Measurements from ENCODE around the gene FBXL3. TPM values are rescaled to one million over a fixed set of nuclear protein-coding genes. Genes with fewer than 3 reads are reported as not detected.

The FBXL3 gene
- total and polyA plus RNA-seq, 2 of the 13 experiments (the other 11 are each of a cell fraction or from before 2014, with no cell fraction given): 11.5 to 18.5 TPM

DNA sequence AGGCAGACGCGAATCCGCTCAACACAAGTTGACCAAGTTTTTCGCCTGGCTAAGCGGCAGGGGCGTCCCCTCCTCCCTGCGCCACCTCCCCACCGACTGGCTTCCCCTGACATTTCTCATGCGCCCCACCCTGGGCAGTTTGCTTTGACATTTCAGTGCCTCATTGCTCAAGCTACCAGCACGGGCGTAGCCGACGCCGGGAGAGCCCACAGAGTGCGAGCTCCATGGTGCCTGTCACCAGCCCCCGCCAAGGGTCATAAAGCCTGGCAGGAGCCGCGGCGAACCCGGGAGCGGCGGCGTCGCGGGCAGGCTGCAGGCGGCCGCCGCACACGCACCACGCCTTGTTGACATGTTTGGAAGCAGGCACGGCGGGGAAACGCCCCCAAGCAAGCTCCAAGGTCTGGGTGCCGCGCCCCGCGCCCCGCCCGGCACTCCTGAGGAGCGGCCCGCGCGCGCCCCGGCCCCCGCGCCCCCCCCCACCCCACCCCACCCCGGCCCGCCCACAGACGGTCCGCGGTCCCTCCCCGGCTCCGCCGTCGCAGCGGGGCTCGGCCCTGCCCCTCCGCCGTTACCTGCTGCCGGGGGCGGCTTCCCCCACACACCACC, 601 bp downstream of the FBXL3 start (continued):
- TF ChIP-seq, protein P1, sequence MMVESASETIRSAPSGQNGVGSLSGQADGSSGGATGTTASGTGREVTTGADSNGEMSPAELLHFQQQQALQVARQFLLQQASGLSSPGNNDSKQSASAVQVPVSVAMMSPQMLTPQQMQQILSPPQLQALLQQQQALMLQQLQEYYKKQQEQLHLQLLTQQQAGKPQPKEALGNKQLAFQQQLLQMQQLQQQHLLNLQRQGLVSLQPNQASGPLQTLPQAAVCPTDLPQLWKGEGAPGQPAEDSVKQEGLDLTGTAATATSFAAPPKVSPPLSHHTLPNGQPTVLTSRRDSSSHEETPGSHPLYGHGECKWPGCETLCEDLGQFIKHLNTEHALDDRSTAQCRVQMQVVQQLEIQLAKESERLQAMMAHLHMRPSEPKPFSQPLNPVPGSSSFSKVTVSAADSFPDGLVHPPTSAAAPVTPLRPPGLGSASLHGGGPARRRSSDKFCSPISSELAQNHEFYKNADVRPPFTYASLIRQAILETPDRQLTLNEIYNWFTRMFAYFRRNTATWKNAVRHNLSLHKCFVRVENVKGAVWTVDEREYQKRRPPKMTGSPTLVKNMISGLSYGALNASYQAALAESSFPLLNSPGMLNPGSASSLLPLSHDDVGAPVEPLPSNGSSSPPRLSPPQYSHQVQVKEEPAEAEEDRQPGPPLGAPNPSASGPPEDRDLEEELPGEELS (CRISPR knock-in tag; IDR thresholded peaks at IDR 0.05): 0 out of 2 replicates have a peak, but pooled peaks have one; percentile 35
- TF ChIP-seq, protein P2, sequence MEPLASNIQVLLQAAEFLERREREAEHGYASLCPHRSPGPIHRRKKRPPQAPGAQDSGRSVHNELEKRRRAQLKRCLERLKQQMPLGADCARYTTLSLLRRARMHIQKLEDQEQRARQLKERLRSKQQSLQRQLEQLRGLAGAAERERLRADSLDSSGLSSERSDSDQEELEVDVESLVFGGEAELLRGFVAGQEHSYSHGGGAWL (CRISPR knock-in tag; IDR thresholded peaks at IDR 0.05): no peak
- TF ChIP-seq, protein P3, sequence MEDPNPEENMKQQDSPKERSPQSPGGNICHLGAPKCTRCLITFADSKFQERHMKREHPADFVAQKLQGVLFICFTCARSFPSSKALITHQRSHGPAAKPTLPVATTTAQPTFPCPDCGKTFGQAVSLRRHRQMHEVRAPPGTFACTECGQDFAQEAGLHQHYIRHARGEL (CRISPR knock-in tag; IDR thresholded peaks at IDR 0.05): no peak
- TF ChIP-seq SMC3 (IDR thresholded peaks at IDR 0.05; ENCODE audit: low read length) (no peak), ZSCAN29 (CRISPR knock-in tag; conservative IDR thresholded peaks at IDR 0.05) (no peak), THAP11 (CRISPR knock-in tag; IDR thresholded peaks at IDR 0.05) (no peak), ZNF441 (CRISPR knock-in tag; IDR thresholded peaks at IDR 0.05; ENCODE audit: borderline replicate concordance) (peak; percentile 22; the same call in 1 of the 2 replicates), ARNT2 (CRISPR knock-in tag; IDR thresholded peaks at IDR 0.05; ENCODE audit: low read depth) (peak; percentile 19; the same call in 1 of the 2 replicates), ELF1 (CRISPR knock-in tag; IDR thresholded peaks at IDR 0.05) (no peak), MAFG (CRISPR knock-in tag; IDR thresholded peaks at IDR 0.05) (no peak), TAF1 (CRISPR knock-in tag; IDR thresholded peaks at IDR 0.05) (no peak), ZNF264 (CRISPR knock-in tag; IDR thresholded peaks at IDR 0.05) (no peak), PAF1 (CRISPR knock-in tag; IDR thresholded peaks at IDR 0.05) (no peak), AGO2 (optimal IDR thresholded peaks at IDR 0.05; ENCODE audit: low read depth, low read length) (peak; percentile 51), HOXD1 (CRISPR knock-in tag; IDR thresholded peaks at IDR 0.05) (0 out of 2 replicates have a peak, but pooled peaks have one; percentile 35), ASH2L (IDR thresholded peaks at IDR 0.05; ENCODE audit: insufficient read length, low read depth, low read length) (peak; percentile 31), ZNF20 (CRISPR knock-in tag; IDR thresholded peaks at IDR 0.05) (no peak), HNRNPL (IDR thresholded peaks at IDR 0.05; ENCODE audit: low read depth, low read length) (0 out of 2 replicates have a peak, but pooled peaks have one; percentile 29), ZNF343 (CRISPR knock-in tag; IDR thresholded peaks at IDR 0.05) (no peak)
- TF ChIP-seq, protein P4, sequence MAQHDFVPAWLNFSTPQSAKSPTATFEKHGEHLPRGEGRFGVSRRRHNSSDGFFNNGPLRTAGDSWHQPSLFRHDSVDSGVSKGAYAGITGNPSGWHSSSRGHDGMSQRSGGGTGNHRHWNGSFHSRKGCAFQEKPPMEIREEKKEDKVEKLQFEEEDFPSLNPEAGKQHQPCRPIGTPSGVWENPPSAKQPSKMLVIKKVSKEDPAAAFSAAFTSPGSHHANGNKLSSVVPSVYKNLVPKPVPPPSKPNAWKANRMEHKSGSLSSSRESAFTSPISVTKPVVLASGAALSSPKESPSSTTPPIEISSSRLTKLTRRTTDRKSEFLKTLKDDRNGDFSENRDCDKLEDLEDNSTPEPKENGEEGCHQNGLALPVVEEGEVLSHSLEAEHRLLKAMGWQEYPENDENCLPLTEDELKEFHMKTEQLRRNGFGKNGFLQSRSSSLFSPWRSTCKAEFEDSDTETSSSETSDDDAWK (CRISPR knock-in tag; IDR thresholded peaks at IDR 0.05): no peak
- TF ChIP-seq, protein P5, sequence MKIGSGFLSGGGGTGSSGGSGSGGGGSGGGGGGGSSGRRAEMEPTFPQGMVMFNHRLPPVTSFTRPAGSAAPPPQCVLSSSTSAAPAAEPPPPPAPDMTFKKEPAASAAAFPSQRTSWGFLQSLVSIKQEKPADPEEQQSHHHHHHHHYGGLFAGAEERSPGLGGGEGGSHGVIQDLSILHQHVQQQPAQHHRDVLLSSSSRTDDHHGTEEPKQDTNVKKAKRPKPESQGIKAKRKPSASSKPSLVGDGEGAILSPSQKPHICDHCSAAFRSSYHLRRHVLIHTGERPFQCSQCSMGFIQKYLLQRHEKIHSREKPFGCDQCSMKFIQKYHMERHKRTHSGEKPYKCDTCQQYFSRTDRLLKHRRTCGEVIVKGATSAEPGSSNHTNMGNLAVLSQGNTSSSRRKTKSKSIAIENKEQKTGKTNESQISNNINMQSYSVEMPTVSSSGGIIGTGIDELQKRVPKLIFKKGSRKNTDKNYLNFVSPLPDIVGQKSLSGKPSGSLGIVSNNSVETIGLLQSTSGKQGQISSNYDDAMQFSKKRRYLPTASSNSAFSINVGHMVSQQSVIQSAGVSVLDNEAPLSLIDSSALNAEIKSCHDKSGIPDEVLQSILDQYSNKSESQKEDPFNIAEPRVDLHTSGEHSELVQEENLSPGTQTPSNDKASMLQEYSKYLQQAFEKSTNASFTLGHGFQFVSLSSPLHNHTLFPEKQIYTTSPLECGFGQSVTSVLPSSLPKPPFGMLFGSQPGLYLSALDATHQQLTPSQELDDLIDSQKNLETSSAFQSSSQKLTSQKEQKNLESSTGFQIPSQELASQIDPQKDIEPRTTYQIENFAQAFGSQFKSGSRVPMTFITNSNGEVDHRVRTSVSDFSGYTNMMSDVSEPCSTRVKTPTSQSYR (CRISPR knock-in tag; IDR thresholded peaks at IDR 0.05; ENCODE audit: borderline replicate concordance): no peak
- TF ChIP-seq, protein P6, sequence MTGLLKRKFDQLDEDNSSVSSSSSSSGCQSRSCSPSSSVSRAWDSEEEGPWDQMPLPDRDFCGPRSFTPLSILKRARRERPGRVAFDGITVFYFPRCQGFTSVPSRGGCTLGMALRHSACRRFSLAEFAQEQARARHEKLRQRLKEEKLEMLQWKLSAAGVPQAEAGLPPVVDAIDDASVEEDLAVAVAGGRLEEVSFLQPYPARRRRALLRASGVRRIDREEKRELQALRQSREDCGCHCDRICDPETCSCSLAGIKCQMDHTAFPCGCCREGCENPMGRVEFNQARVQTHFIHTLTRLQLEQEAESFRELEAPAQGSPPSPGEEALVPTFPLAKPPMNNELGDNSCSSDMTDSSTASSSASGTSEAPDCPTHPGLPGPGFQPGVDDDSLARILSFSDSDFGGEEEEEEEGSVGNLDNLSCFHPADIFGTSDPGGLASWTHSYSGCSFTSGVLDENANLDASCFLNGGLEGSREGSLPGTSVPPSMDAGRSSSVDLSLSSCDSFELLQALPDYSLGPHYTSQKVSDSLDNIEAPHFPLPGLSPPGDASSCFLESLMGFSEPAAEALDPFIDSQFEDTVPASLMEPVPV (CRISPR knock-in tag; IDR thresholded peaks at IDR 0.05): peak; percentile 39; the same call in 1 of the 2 replicates

Measured in HepG2 (cell line).